Measurements from ENCODE around the gene CUX1. TPM values are rescaled to one million over a fixed set of nuclear protein-coding genes. Genes with fewer than 3 reads are reported as not detected.

The CUX1 gene
- total and polyA plus RNA-seq, 2 of the 13 experiments (the other 11 are each of a cell fraction or from before 2014, with no cell fraction given) = 13.7 to 14.9 TPM

DNA sequence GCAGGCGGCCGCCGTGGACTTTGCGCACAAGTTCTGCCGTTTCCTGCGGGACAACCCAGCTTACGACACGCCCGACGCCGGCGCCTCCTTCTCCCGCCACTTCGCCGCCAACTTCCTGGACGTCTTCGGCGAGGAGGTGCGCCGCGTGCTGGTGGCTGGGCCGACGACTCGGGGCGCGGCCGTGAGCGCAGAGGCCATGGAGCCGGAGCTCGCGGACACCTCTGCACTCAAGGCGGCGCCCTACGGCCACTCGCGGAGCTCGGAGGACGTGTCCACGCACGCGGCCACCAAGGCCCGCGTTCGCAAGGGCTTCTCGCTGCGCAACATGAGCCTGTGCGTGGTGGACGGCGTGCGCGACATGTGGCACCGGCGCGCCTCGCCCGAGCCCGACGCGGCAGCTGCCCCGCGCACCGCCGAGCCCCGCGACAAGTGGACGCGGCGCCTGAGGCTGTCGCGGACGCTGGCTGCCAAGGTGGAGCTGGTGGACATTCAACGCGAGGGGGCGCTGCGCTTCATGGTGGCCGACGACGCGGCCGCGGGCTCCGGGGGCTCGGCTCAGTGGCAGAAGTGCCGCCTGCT lies 483.3 kb downstream of the CUX1 start:
- Histone ChIP-seq H2AFZ (ENCODE audit: low read length) (no peak overlapping the region), H3K9ac (ENCODE audit: insufficient read depth, low read depth, low read length) (no peak overlapping the region), H3K36me3 (replicated peaks in 1 of 2; ENCODE audit: control insufficient read depth in 1 of 2, insufficient read depth in 2 of 2, low read length in 2 of 2) (no peaks in the 10 kb centered on the region), H4K20me1 (ENCODE audit: insufficient read depth, low read length) (no peaks in the 10 kb centered on the region), H3K27me3 (ENCODE audit: control insufficient read depth in 1 of 2, insufficient read depth in 2 of 2, low read length in 2 of 2) (peaks cover 0 to 11% of the 10 kb centered on the region in 2 experiments; a peak in 1 of 5 replicates), H3K4me1 (ENCODE audit: insufficient read depth, low read length) (peaks cover 7% of the 10 kb centered on the region), H3K79me2 (ENCODE audit: insufficient read depth, low read length) (no peaks in the 10 kb centered on the region), H3K4me3 (replicated peaks in 1 of 3; ENCODE audit: insufficient read depth in 1 of 3, low read depth in 2 of 3, low read length in 3 of 3) (no peak overlapping the region), H3K27ac (ENCODE audit: extremely low read length, insufficient read depth, low read length) (no peak overlapping the region), H3K9me3 (ENCODE audit: low read length) (no peaks in the 10 kb centered on the region), H3K4me2 (ENCODE audit: low read depth, low read length) (no peak overlapping the region)
- ChIA-PET POLR2A (no interaction called here), CTCF (ENCODE audit: low intra/inter-chr PET ratio, low total read pairs) (no interaction called here)
- WGBS (ENCODE audit: low lambda C conversion rate) = 94% methylated on average over 52 of the region's 84 CpGs
- in situ Hi-C loops (cut with HindIII; ENCODE audit: extremely low pct_ligation_motif_present, low pct_unique_long_range_greater_than_20kb) (no loop called here), intact Hi-C loops (cut with micrococcal nuclease; ENCODE audit: unreplicated experiment) (no loop called here)
- no TSS peak for BruUV-seq (replicated peaks)
- TF ChIP-seq RARG (CRISPR knock-in tag; IDR thresholded peaks at IDR 0.05; ENCODE audit: low read depth) (no peak), MTA1 (CRISPR knock-in tag; IDR thresholded peaks at IDR 0.05; ENCODE audit: borderline replicate concordance) (no peak), ZNF660 (CRISPR knock-in tag; IDR thresholded peaks at IDR 0.05; ENCODE audit: borderline replicate concordance, low read depth) (no peak), AGO1 (IDR thresholded peaks at IDR 0.05; ENCODE audit: low read depth, low read length, poor library complexity, severe bottlenecking) (no peak), MIER2 (CRISPR knock-in tag; IDR thresholded peaks at IDR 0.05) (no peak), ZNF282 (IDR thresholded peaks at IDR 0.05; ENCODE audit: partially characterized antibody) (no peak), ZNF343 (CRISPR knock-in tag; IDR thresholded peaks at IDR 0.05) (no peak), ZFX (CRISPR knock-in tag; IDR thresholded peaks at IDR 0.05; ENCODE audit: low read depth) (no peak), ZNF318 (CRISPR knock-in tag; IDR thresholded peaks at IDR 0.05) (no peak)
- TF ChIP-seq, protein P1, sequence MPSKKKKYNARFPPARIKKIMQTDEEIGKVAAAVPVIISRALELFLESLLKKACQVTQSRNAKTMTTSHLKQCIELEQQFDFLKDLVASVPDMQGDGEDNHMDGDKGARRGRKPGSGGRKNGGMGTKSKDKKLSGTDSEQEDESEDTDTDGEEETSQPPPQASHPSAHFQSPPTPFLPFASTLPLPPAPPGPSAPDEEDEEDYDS (CRISPR knock-in tag; IDR thresholded peaks at IDR 0.05) = no peak
- TF ChIP-seq, protein P2, sequence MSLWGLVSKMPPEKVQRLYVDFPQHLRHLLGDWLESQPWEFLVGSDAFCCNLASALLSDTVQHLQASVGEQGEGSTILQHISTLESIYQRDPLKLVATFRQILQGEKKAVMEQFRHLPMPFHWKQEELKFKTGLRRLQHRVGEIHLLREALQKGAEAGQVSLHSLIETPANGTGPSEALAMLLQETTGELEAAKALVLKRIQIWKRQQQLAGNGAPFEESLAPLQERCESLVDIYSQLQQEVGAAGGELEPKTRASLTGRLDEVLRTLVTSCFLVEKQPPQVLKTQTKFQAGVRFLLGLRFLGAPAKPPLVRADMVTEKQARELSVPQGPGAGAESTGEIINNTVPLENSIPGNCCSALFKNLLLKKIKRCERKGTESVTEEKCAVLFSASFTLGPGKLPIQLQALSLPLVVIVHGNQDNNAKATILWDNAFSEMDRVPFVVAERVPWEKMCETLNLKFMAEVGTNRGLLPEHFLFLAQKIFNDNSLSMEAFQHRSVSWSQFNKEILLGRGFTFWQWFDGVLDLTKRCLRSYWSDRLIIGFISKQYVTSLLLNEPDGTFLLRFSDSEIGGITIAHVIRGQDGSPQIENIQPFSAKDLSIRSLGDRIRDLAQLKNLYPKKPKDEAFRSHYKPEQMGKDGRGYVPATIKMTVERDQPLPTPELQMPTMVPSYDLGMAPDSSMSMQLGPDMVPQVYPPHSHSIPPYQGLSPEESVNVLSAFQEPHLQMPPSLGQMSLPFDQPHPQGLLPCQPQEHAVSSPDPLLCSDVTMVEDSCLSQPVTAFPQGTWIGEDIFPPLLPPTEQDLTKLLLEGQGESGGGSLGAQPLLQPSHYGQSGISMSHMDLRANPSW (CRISPR knock-in tag; IDR thresholded peaks at IDR 0.05; ENCODE audit: borderline replicate concordance) = no peak
- DNase-seq (ENCODE audit: low spot score) (no peak), FAIRE-seq (no peak), ATAC-seq (no peak)
